ENCODE measurements around the gene DYNLT4. TPM values are rescaled to one million over a fixed set of nuclear protein-coding genes. Genes with fewer than 3 reads are reported as not detected.

The DYNLT4 gene, protein sequence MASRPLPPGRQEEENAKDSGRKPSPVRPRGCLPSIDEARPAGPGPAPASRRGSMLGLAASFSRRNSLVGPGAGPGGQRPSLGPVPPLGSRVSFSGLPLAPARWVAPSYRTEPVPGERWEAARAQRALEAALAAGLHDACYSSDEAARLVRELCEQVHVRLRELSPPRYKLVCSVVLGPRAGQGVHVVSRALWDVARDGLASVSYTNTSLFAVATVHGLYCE
- total RNA-seq: 0.17 TPM in 1 of 2 replicates, not detected in the other

DNA sequence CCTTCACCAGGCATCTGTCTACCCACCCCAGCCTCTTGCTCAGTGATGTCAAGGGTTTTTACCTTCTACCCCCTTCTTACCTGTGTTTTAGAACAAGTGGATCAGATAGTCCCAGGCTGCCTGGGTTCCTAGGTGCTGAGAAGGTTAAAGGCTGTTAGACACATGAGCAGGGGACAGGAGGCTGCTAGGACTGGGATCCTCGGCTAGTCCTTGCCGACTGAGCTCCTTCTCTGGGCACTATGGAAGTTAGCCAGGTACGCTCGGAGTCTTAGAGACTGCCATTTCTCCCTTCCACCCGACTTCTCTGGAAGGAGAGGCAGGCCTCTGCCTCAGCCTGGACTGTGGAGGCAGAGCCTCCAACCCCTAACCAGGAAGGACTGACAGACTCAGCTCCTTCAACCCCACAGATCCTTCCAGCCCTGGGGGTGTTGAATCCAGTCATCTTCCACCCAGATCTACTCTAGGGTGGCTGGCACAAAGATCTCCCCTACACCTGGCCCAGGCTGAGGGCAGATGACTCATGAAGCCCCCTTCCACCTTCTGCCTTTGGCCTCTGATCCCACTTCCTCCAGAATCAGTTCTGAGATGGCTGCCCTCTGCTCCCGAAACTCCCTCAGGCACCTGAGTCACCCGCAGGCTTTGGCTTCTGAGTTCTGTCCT lies at the start of gene DYNLT4:
Gene DYNLT4, minus strand, starts transcription at position 648 of the 660 bp plus-strand sequence. CDS start 683 bp downstream, outside the sequence.

DNA sequence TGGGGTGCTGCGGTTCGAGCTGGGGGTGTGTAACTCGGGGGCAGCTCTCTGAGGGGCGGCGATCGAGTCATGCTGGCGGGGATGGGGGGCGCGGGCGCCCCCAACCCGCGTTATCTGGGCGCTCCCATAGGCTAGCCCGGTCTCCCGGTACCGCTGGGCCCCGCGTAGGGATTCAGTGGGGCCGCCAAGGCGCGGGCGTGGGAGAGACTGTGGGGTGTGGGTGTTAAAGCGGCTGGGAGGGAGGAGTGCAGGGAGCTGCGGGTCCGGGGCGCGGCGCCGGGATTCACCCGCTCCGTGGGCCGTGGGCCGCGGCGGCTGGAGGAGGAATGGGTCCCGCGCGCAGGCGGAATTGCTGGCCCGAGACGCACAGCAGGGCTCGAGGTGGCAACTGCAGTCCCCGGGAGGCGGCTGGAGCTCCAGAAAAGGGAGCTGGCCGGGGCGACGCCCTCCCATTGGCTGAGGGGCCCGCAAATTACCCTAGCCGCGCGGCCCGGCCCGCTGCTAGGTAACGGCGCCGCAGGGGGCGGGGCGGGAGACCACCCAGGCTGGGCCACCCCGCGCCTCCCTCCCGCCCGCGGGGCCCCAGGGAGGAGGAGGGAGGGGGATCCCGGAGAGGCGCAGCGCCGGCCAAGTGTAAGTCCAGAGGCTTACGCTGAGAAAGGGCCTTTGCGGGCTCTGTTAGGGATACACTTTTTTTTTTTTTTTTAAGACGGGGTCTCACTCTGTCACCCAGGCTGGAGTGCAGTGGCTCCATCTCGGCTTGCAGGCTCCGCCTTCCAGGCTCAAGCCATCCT lies 35.9 kb upstream of the DYNLT4 start, which contains the start of gene PTCH2:
Gene PTCH2, minus strand, starts transcription at position 392 of the 794 bp plus-strand sequence. Its CDS starts 321 bp downstream, at position 71.

DNA sequence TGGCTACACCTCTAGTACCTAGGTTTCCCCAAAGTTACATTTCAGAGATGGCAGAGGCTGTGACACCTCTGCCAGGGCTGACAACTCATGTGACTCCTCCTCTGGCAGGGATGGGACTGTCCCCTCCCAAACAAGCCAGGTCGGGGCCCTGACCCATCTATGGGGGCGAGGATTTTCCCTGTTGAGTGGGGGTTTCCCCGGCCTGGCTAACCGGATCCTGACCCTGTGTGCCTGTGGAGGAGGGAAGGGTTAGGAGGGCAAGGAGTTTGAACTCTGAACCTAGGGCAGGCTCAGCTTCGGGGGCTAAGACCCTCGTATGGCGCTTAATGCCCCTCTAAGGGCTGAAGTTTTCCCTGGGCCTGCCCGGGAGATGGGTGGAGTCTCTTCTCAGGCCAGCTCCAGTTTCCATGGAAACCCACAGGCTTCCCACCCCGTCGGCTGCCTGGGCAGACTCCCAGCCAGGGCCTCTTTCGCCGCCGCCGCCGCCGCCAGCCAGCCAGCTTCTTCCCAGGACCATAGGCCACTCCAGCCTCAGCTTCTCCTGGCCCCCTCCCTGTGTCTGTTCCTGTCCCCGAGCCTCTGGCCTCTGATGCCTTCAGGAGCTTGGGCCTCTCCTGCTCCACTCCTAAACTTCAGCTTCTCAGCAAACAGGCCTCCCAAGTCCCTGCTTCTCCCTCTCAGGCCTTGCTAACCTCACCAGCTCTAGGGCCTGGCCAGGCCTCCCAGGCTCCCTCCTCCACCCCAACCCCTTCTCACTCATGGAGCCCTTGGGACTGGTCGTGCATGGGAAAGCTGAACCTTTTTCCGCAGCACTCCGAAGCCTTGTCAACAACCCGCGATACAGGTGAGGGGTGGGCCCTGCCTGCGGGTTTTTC lies 1.1 kb upstream of the DYNLT4 start, which contains the start of gene BTBD19:
Gene BTBD19, plus strand, starts transcription at position 461 of the 875 bp plus-strand sequence. Its CDS starts 298 bp downstream, at position 759.

DNA sequence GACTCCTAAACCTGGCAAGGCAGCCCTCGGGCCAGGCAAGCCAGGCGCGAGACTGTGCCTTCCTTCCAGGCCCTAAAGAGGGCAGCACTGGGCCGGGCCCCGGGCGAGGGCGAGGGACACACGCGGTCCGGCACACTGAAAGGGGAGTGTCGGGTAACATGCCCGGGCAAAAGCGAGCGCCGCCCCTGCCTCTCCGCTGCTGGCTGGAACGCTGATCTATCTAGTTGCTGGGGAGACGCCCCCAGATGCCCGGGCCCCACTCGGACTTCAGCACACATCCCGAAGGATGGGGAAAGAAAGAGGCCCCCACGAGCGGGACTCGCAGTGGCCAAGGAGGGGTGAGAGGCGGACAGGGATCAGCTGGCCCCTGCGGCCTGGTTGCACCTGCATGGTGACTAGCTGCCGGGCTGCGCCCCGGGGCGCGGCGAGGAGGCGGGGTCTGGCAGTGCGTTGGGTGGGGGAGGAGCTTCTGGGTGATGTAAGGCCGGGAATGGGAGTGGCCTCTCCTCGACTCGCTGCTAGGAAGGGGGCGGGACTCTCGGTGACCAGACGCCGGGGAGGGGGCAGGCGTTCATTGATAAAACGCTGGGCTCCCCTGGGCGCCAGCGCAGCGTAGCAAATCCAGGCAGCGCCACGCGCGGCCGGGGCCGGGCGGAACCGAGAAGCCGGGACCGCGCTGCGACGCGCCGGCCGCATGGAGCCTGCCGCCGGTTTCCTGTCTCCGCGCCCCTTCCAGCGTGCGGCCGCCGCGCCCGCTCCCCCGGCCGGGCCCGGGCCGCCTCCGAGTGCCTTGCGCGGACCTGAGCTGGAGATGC lies 7.2 kb downstream of the DYNLT4 start, which contains the start of gene PLK3:
Gene PLK3, plus strand, starts transcription at position 608 of the 815 bp plus-strand sequence. Its CDS starts 87 bp downstream, at position 695.

DNA sequence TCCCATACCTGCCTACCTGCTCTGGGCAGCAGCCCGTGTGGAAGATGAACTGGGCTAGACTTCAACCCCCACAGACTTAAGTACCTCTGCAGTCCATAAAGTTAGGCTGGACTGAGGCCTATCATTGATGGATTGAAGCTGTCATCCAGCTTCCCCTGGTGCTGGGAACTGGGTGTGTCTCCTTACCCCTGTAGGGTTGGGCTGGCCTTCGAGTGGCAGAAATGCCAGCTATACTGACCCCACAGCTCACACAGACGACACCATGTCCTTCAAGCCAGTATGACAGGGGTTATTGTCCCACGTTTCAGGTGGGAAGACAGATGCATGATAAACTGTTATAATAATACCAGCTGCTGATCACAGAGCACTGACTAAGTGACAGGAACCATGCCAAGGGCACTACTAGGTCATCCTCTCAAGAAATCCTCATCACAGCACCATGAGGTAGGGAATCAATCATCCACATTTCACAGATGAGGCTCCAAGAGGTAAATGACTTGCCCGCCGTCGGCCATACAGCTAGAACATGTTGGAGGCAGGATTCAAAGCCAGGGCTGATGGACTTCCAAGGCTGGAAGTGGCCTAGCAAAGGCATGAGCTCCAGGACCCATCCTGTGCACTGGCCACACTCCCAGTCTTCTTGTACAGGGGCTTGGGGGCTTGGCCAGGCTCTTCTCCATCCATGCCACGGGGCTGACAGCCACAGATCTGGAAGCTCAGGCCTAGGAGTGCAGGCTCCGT lies 18.9 kb downstream of the DYNLT4 start, which contains the start of gene BEST4:
Gene BEST4, minus strand, starts transcription at position 51 of the 741 bp plus-strand sequence. CDS start 465 bp downstream, outside the sequence.

DNA sequence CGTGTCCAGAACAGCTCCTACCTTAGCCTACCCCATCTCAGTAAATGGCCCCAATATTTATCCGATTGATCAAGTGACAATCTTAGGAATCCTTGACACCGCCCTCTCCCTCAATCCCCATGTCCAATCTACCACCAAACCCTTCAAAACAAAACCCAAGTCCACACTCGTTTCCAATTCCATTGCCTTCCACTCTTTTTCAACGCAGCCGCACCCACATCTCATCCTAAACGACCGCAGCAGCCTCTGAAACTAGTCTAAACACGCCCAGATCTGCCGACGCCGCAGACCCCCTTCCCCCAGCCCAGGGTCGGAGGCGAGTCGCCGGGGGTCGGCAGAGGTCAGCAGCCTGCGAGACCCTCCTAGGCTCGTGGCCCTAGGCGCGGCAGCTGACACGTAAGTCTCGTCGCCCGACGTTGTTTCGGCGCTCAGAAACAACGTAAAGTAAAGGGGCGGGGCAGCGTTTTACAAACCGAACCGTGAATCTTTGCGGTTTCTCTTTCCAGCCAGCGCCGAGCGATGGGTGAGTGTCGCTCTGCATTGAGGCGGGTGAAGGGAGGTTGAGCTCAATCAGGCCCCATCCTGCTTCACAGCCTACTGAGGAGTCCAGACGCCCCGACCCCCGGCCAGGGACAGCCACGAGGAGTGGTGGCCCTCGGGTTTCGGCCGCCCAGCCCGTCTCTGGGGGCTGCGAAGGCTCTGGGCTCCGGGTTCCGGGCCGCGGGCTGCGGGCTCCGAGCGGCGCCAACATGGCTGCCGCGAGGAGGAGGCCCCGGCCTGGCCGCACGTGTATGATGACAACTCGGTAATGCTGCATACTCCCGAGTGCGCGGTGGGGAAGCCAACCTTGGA lies 31.8 kb downstream of the DYNLT4 start, which contains the start of gene RPS8:
Gene RPS8, plus strand, starts transcription at position 463 of the 852 bp plus-strand sequence. Its CDS starts 57 bp downstream, at position 520.

Other genes with a start within 250 kb of the DYNLT4 start
- gene TMEM53, start 132.9 kb downstream of the DYNLT4 start, total RNA-seq: 4.3 and 6.3 TPM in 2 replicates
- gene ARMH1, start 132.6 kb downstream of the DYNLT4 start, total RNA-seq: 0.91 and 1.3 TPM in 2 replicates
- not detected in 2 replicates for gene RNU5D-1, start 76.2 kb downstream of the DYNLT4 start, total RNA-seq
- 3.2 and 9.3 TPM in 2 replicates for gene KIF2C, start 67.5 kb downstream of the DYNLT4 start, total RNA-seq
- gene RPS8, start 31.8 kb downstream of the DYNLT4 start, total RNA-seq: 817 and 920 TPM in 2 replicates
- gene BEST4, start 19.2 kb downstream of the DYNLT4 start, total RNA-seq: 0.07 and 0.20 TPM in 2 replicates
- gene PLK3, start 7.0 kb downstream of the DYNLT4 start, total RNA-seq: 21.8 and 72.0 TPM in 2 replicates
- gene BTBD19, start 1.2 kb upstream of the DYNLT4 start, total RNA-seq: 10.7 and 18.0 TPM in 2 replicates
- 0.26 and 0.33 TPM in 2 replicates for gene PTCH2, start 35.9 kb upstream of the DYNLT4 start, total RNA-seq
- 25.4 and 26.9 TPM in 2 replicates for gene EIF2B3, start 179.2 kb upstream of the DYNLT4 start, total RNA-seq
- 26.0 and 28.0 TPM in 2 replicates for gene HECTD3, start 204.0 kb upstream of the DYNLT4 start, total RNA-seq
- gene UROD, start 204.9 kb upstream of the DYNLT4 start, total RNA-seq: 115 and 118 TPM in 2 replicates

Measured in smooth muscle cell of the pulmonary artery (primary cell).